NCI-H2196 treated with DMSO at 0.1 percent for 48 hours (cell line): ENCODE data around the gene PJA1.

Source experiments
- DNase-seq: peaks from one replicate; lab custom pipeline; 2025; ENCODE audit not compliant: unreplicated experiment; lab: John Stamatoyannopoulos, UW

Gene PJA1

GRCh38 chrX:69170319-69170718 is 5.1 kb upstream of the PJA1 start:
- no peak for DNase-seq

DNA sequence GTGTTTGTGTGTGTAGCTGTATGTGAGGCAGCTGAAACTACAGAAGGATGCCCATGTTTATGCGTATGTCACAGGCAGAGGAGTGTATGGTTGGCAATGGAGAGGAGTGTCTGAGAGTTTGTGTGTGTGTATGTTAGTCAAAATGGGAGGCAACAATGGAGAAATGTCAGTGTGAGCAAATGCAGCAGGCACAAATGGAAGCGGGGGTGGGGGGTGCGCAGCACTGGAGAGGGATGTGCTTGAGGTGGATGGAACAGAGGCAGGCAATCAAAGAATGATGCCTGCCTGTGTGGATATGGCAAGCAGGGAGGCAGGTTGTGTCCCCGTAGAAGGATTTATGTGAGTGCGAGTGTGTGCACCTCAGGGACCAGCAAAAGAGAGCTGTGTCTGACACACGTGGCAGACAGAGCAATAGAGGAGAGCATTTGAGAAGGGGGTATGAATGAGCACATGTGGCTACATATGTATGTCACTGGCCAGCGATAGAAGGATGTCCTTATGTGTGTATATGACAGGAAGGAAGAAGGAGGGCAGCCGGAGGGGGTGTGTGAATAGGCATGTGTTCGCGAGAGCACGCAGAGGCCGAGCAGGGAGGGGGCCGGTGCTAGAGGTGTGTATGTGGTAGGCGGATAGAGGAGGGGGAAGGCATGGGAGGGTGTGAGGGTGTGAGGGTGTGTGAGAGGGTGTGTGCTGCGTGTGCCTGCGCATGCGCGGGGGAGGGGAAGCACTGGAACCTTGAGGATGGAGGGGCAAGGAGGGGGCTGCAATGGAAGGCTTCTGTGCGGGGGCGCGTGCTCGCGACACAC is 1.1 kb downstream of the PJA1 start:
- DNase-seq: no peak

DNA sequence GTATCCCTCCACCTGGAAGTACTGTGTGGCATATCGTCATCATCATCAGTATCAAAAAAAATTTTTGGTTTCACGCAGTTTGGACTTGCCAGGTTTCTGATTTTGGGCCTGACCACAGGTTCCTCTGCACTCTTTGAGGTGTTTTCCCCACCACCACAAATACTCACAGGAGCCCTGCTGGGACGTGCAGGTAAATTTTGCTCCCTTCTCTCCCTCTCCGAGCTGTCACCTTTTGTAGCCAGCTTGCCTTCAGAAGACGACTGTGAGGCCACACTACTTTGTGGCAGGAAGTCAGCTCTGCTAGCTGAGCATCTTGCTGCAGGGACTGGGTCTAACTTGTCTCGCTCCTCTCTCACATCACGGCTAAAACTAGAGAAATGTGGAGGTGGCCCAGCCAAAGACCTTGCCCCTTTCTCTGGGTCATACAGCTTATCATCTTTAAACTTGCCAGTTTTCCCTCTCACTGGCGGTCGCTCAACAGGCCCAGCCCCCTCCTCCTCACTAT is 2.8 kb downstream of the PJA1 start:
- no peak for DNase-seq

GRCh38 chrX:69161786-69162349 is 3.4 kb downstream of the PJA1 start:
- DNase-seq: no peak

GRCh38 chrX:69161371-69161770 is 3.9 kb downstream of the PJA1 start:
- DNase-seq: no peak

GRCh38 chrX:69158166-69158980 is 6.9 kb downstream of the PJA1 start:
- no peak for DNase-seq

- no peak for DNase-seq
Observed at GRCh38 chrX:69156638-69157037, 8.6 kb downstream of the PJA1 start.

GRCh38 chrX:69155786-69156520 is 9.3 kb downstream of the PJA1 start:
- DNase-seq: no peak

GRCh38 chrX:69154051-69154450 is 11.2 kb downstream of the PJA1 start:
- no peak for DNase-seq

DNA sequence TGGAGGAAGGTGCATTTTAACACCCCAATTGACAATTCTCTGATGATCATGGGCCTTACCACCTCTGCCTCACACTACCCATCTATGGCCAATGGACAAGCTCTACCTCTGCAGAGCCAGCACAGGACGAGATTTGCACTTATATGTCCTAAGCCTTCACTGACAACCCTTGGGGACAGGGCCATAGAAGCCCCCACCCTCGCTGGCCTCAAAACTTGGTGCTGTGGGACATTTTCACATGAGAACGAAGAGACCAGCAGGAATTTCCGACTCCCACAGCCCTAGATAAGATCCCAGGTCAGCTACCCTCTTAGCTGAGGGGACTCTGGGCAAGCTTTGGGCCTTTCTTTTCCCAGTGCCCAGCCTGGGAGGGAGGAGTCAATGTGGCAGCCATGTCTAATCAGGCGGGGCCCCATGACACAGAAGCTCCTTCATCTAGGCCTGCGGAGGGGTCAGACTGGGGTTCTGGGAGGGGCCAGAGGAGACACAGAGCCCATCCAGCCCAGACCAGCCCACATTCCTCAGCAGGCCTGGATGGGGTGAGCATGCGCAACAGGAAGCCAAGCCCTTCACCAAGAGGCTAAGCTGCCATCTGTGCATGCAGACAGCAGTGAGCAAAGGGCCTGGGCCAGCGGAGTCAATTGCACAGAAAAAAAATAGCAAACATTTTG is 12.1 kb downstream of the PJA1 start:
- no peak for DNase-seq

GRCh38 chrX:69152417-69152841 is 12.8 kb downstream of the PJA1 start:
- peak; percentile 6 for DNase-seq

DNA sequence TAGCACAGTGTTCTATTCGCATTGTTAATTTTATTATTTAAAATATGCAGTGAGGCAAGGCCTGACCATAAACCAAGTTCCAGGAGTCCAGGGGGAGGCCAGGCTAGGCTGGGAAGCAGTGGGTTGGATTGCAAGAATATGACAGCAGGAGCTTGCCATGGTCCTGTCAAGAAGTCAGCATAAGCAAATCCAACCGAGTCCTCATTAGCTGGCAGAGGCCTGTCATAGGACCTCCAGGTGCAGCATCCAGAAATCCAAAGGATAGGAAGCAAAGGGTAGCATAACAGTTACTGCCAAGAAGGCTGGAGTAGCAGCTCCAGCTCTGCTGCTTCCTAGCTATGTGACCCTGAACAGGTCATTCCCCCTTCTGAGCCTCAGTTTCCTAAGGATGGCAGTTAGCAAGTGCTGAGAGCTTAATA is 13.4 kb downstream of the PJA1 start:
- no peak for DNase-seq

GRCh38 chrX:69150281-69150960 is 14.8 kb downstream of the PJA1 start:
- no peak for DNase-seq

GRCh38 chrX:69149466-69150280 is 15.6 kb downstream of the PJA1 start:
- DNase-seq: no peak

DNA sequence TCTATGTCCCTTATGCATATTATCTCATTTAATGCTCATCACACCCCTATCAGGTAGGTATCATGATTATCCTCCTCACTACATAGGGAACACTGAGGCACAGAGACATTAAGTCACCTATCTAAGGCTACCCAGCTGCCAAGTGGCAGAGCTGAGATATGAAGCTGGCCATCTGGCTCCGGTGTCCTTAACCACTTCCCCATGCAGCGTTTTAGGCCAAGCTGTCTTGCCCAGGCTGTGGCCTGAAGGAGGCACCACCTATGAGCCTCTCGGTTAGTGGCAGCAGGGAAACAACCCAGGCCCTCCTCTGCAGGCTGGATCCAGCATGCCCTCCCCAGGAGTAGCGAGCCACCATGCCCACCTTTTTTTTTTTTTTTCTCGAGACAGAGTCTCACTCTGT is 16.3 kb downstream of the PJA1 start:
- no peak for DNase-seq

GRCh38 chrX:69146739-69147138 is 18.5 kb downstream of the PJA1 start:
- no peak for DNase-seq

GRCh38 chrX:69145714-69146113 is 19.5 kb downstream of the PJA1 start:
- DNase-seq: no peak

GRCh38 chrX:69144838-69145680 is 20.2 kb downstream of the PJA1 start:
- DNase-seq: no peak
